Embryonic facial prominence (tissue), 1 donor: ENCODE data around the gene AGAP1.

Experiments
- DNase-seq: peaks from one replicate; pipeline ENCODE4 v3.0.0-alpha.2; 2016; ENCODE audit errors: extremely low spot score

AGAP1 gene

DNA sequence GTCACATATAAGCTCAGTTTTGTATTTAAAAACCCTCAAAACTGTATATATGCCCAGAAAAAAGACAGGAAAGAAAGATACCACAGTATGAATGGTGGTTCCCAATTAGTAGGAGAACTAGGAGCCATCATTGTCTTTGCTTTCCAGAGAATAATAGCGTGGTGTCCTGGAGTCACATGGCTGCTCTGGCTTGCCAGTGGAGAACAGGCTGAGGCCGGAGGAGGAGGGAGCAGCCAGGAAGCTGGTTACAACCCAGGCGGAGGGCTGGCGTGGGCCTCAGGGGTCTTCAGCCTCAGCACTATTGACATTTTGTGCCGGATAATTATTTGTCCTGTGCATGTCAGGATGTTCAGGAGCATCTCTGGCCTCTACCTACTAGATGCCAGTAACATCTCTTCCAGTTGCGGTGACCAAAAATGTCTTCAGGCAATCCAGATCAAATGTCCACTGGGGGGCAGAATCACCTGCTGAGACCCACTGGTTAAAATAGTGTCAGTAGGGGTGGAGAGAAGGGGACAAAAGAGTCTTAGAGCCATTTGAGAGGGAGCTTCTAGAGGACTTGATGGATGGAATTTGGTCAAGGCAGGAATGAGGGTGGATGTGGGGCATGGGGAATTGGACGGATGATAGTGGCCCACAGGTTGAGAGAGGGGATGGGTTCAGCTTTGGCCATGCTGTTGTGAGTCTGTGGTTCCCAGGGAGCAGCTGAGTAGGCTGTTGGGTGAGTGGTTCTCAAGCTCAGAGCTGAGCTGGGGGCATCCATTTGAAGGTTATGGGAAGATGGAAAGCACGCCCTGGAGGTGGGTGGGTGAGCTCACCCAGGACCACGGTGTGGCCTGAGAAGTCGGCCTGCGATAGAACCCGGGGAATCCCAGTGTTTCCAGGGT is 144.9 kb downstream of the AGAP1 start:
- no peak for DNase-seq

DNA sequence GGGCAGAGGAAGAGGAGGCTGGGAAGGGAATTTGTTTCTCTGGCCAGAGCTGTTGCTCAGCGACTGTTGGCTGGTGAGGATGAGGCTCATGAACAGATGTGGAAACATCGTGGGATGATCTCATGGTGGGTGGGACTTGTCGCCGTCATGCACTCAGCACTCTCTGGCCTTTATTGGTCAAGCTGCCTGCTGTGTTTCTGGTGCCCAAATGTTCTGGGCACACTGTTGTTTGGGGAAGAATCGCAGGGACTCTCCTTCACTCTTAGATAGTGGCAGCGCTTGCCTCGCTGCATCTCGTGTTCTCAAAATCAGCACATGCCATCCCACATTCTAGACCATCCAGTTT is 145.6 kb downstream of the AGAP1 start:
- no peak for DNase-seq

DNA sequence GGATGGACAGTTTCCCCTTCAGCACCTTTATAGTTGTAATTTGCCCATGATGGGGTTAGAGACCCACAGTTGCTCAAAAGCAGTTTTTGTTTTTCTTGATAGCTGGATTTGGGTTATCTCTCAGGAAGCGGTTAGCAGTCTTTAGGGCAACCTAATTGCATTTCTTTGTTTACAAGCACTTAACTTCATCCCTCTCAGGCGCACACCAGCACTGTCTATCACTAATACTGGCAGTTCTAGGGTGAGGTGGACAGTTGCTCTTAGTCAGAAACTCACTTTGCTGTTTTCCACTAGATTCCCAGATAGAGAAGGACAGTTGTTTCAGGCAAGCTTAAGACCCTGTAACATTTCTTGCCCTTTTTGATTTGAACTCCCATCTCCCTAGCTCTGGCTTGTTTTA is 146.0 kb downstream of the AGAP1 start:
- no peak for DNase-seq

DNA sequence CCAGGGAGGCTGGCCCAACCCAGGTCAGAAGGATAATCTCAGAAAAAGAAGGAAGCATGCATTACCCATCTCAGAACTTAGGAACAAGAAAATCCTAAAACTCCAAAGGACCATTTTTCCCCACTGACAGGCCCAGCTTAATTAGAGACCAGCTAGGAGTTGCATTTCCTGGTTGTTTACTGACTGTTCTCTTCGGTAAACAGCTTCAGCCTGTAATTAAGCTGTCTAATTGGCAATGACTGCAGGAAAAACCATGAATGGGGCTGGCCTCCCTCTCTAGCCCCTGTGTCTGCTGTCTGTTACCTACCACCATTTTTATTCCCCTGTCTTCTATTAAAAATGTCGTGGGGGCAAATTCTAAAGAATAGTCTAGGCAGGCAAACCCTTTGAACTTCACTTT is 146.5 kb downstream of the AGAP1 start:
- no peak for DNase-seq

DNA sequence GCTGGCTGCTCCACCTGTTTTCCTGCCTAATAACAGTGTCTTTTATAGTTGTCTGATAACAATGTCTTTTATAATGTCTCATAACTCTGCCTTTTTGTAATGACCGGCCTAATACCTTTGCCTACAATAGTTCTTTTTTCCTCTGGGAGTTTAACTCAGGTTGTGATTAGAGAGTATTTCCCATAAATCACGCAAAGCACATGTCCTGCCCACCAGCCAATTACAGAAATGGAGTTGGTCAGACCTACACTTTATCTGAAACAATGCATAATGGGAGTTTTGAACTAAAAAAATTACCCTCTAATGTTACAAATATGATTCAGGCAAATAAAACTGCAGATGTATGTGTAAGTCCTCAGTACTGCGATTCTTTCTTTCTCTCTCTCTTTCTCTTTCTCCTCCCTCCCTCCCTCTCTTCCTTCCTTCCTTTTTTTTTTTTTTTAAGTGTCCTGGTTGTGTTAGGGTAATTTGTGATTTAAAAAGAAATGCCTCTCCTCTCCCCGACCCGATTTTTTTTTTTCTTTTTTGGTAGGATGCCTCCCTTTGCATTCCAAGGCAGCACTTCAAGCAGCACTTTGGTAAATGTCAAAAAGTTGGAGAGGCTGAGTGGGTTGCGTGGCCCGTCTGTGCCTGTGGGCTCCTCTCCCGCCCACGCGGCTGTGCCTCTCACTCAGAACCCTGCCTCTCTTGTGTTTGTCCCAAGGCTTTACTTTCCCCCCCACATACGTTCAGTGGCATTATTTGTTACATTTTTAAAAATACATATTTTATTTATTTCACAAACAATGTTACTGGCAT is 147.3 kb downstream of the AGAP1 start:
- DNase-seq, result no peak

DNA sequence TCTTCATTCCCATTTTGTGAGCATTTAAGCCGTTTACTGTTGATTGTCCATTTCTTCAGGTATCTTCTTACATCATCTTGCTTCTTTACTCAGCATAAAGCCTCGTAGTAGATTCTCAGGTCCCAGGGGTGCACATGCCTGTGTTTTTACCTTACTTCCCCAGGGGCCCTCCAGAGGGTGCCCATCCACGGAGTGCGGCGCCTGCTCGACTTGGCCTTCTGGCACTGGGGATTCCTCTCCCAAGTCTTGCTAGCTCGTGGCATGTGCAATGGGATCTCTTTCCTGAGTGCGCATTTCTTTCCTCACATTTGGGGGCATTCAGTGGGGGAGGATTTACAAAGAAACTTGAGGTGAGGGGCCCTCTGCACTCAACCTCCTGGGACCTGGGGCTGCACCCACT is 148.1 kb downstream of the AGAP1 start:
- DNase-seq, result no peak

DNA sequence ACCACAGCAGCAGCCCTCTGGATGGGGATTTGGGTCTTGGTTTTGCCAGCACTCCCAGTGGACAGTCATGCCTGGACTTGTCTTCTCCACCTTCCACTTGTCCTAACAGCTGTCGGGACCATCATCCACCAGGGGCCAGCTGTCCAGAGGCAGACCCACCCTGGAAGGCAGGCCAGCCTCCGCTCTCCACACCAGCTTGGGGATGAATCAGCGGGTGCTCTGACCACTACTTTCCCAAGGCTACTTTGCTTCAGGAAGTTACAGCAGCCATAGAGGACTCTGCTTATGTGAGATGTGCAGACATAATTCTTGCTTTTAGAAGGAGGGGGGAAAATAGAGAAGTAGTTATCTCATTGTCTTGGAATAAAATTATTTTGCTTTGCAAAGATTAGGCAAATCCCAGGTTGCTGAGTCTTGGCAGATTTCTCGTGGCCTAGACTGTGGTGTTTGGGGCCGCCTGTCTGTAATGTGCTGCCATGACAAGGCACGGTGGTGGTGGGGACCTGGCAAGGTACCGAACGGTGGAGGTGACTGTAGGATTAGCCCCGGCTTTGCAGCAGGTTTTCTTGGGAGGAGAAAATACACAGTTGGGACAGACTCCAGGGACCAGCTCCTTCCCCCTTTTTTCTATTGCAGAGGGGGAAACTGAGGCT is 148.7 kb downstream of the AGAP1 start:
- DNase-seq, result no peak

DNA sequence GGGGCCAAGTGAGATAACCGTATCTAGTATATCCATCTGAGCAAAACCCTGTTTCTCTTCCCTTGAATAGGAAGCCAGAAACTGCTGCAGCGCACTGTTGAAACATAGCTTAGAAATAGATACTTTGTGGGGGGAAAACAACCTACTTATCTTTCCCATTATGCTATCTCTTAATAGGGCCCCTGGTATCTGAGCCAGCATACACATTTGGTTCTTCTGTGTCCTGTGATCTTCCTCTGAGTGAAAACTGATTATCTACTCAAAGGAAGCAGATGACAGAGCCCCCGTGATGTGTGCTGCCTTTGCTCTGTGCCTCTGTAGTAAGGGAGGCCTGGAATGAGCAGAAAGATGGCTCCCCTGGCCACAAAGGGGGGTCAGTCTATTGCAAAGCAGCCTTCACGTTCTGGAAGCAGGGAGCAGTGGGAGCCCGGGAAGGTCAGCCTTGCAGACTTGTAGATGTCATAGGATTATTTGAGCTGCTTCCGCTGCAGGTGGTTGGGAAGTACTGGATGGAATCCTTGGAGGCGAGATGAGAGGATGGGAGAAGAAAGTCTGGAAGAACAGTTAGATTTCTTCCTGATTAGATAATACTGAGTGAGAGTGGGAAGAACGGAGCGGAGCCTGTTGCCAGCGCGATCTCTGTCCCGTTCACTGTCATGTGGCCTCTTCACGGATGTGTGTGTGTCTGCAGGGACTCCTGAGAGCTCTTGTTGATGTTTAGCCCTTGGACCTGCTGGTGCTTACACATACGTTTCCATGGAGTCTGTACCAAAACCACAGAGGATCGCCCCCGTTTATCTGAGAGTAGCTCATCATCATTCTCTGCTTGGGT is 150.1 kb downstream of the AGAP1 start:
- no peak for DNase-seq

DNA sequence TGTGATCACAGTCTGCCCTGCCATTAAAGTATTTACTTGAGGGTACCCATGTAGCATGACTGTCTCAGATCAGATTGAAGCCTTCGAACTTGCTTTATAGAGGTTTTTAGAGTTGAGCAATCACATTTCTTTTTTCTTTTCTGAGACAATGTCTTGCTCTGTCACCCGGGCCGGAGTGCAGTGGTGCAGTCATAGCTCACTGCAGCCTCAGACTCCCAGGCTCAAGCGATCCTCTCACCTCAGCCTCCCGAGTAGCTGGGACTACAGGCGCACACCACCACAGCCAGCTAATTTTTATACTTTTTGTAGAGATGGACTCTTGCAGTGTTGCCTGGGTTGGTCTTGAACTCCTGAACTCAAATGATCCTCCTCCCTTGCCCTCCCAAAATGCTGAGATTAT is 153.4 kb downstream of the AGAP1 start:
- DNase-seq, result no peak

DNA sequence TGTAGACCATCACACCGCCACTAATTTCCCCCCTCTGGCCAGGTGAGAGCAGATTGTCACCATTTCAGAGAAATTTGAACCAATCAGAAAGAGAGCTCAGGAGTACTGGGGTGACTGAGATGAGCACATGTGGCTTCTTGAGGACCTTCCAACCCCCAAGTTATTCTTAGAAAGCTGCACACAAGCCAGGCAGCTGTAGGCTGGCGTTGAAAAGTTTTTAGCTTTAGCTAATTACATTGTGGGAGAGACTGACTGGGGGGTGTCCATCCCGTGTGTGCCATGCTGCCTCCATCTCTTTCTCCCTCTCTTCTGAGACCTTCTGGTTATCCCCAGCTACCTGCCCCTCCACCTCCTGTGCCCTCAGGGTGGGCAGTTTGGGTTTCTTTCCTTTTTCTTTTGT is 154.0 kb downstream of the AGAP1 start:
- no peak for DNase-seq

DNA sequence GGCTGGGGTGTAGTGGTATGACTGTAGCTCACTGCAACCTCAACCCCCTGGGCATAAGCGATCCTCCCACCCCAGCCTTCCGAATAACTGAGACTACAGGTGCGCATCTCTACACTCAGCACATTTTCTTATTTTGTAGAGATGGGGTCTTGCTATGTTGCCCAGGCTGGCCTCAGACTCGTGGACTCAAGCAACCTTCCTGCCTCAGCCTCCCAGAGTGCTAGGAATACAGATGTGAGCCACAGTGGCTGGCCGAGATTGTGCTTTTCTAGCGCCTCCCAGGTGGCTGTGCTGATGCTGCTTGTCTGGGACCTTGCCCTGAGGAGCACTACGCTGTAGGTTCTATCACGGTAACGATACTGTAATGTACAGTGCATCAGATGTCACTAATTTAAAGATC is 155.6 kb downstream of the AGAP1 start:
- DNase-seq, result no peak

DNA sequence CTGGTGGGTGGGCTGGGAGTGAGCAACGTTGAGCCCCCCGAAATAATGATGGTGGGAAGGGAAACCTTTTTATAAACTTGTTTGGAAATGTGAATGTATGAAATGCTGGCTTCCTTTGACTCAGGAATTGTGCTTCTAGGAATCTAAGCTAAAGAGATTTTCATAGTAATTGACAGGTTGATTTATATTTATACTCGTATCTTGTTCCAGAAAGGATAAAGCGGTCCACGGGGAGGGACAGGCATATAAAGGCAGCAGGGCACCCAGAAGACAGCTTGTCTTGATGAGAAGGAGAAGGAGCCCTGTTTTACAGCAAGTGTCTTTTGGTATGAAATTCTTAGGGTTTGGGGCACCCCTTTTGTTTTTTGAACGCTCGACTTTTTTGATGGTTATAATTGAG is 157.8 kb downstream of the AGAP1 start:
- no peak for DNase-seq

DNA sequence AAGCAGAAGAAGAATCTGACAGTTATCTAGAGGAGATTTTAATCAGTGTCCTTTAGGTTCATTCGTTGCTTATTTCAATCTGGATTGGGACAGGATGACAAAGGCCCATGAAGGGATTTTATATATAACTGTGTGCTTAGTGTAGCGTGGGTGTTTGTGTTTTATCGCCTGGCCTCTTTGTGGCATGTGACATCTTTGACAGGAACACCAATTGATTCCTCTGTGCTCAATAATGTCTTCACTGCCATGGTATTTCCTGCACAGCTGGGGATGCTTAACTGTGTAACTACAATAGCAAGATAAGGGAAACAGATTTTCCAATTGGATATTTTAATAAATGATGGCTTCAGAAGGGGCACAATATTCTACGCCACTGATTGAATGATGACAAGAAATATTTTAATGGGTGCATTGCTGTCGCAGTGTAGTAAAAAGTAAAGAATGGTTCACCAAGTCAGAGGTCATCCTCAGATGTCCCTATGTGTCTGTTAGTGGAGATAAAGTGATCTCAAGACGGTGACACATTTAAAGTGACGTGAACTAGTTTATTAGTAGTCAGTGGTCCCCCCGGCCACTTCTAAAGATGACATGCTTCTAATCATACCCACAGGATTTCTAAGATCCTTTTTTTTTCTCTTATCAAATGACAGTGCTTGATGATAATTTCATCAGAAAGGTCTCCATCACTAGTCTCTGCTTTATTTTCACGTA is 160.4 kb downstream of the AGAP1 start:
- no peak for DNase-seq

DNA sequence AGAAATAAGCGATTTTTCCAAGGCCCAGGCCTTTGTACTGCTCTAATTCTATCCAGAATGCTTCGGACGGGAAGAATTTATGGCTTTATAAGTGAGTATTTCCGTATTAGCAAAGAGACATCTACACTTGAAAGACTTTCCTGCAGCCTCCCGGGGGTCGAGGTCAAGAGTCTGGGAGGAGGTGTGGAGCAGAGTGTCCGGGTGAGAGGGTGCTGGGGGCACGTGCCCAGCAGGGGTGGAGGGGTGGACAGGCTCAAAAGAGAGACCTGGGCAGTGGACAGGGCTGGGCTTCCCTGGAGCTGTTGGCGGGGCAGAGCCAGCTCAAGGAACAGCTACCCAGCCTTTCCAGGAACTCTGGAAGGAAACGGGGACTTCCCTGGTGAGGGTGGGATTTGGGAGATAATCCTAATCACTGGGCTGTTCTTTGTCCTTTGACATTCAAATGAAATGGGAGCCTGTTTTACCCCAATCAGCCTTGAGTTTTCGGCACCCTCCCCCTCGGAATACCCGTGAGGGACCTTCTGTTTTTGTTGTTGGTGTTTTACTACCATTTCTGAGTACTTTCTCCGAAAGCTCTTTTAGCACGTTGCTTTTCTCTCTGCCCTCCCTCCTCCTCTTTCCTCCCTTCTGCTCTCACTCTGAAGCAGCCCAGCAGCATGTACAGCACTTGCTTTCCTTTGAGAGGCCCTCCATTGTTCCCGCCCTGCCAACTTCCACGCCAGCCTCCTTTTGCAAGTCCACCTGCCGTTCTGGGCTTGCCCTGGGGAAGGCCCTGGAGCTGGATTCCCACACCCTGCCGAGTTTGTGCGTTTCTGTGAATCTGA is 164.7 kb downstream of the AGAP1 start:
- no peak for DNase-seq

DNA sequence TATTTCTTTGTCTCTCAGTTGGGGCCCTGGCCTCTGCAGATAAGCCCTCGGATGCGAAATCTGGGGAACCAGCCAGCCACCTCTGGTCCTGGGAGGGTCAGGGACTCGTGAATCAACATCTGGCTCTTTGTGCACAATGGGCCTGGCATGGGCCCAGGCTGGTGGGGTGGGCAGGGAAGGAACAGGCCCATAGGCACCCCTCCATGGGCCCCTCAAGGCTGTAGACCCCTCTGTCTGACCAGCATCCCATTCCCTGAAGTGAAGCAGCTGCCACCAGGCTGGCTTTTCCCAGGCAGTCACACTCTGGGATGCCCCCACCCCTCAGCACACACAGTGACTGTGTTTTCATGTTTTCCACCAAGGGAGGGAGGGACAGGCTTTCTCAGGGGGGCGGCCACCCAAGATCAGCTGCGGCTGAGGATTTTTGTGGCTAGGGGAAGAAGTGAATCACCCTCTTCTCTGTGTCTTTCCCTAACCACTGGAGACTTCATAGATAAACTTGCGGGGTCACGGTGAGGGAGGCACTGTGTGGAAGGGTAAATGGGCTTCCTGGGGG is 166.0 kb downstream of the AGAP1 start:
- no peak for DNase-seq

DNA sequence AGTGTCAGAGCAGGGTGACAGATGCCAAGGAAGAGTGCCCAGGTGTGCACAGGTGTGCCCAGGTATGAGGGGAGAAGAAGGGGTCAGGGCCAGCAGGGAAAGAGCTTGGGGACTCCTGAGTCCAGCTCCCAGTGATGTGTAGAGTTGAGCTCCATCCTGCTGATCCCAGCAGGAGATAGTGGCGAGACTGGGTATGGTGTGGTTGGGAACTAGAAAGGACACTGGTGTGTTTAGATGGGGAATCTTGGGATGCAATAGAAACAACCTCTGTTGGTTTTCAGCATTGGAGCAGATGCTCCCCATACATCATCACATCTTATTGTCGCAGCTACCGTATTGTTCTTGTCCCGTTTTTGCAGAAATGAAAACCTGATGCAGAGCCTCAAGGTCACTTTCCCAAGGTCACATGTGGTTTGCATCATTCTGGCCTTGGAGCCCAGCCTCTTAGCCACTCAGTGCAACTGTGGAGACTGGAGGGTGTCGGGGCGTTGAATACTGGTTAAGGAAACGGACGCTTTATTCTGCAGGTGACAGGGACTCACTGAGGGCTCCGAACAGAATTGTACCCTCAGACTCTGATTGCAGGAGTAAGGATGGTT is 166.7 kb downstream of the AGAP1 start:
- DNase-seq, result no peak

DNA sequence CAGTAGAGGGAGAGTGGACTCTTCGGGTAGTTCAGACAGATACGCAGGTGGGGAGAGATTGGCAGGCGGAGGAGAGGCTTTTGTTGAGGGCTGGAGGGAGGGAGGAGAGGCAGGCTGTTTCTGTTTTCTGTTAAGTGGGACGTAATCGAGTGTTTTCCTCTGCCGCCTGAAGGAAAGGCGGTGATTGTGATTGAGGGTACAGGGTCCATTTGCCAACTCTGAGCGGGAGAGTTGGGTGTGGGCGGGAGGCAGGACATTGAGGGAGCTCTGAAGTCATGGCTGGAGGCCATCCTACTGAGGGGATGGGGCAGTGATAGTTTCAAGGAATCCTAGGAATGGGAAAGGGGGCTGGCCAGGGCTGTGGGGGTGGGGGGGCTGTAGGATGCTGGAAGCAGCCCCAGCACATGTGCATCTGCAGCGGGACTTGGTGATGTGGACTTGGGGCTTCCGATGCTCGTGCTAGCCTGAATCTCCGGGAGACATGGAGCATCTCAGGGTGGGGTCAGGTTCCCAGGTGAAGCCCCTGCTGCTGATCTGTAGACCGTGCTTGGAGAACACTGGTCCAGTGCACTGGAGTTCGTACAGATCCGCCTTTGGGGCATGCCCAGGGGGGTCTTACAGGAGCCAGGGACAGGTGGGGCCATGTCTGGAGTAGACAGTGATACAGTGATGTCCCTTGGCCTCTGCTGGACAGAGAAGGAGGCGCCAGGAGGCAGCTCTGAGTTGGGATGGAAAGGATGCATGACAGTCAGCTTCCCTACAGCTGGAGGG is 167.5 kb downstream of the AGAP1 start:
- no peak for DNase-seq

DNA sequence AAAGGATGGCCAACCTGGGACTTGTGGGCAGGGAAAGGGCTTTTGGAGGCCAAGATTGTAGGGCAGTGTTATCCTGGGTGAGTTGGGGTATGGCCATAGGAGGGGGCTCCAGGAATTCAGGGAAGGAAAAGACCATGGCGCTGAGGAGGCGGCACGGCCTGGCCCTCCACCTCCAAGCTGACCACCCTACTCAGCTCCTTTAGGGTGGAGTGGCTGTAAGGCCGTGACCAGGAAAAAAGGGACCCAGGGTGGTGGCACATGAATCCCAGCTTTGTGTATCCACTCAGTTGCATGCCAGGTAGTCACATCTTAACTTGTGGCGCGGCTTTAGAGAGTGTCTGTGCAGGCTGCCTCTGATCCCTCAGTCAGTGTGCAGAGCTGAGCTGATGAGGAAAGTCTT is 168.1 kb downstream of the AGAP1 start:
- no peak for DNase-seq

DNA sequence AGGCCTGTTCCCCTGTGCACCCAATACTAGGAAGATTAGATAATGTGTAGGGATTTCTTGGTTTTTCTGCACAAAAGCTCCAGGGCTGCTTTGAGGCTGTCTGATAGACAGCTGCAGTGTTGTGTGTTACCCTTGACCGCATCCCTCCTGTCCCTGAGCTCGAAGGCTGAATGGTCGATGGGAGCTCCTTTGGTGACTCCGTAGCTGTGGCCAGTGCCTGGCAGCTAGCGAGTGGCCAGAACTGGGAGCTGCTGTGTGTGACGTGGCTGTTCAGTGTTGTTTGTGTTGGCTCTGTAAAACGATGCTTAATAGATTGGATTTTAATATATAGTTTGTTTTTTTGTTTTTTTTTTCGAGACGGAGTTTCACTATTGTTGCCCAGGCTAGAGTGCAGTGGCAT is 170.0 kb downstream of the AGAP1 start:
- DNase-seq, result no peak
